ENCODE measurements around the gene FGF23. TPM values are rescaled to one million over a fixed set of nuclear protein-coding genes. Genes with fewer than 3 reads are reported as not detected.

The FGF23 gene
- total RNA-seq, 2 experiments from 2014 or later, result not detected

Other genes starting within 250 kb of the FGF23 start
- 100 to 1,000 TPM; 749 TPM for gene CCND2, start 106.0 kb downstream of the FGF23 start, total RNA-seq
- 10 to 100 TPM; 14.0 to 15.8 TPM for gene TIGAR, start 58.5 kb downstream of the FGF23 start, total RNA-seq
- gene FGF6, start 66.1 kb upstream of the FGF23 start, total RNA-seq, result not detected
- gene RAD51AP1, start 159.2 kb upstream of the FGF23 start, total RNA-seq, result 10 to 100 TPM; 52.4 to 52.7 TPM
- gene DYRK4, start 182.5 kb upstream of the FGF23 start, total RNA-seq, result 10 to 100 TPM; 38.1 to 40.1 TPM